Activated effector memory CD4-positive, alpha-beta T cell treated with anti-CD3 and anti-CD28 coated beads, Interleukin-2, amount 50 U/mL, for 16 hours (primary cell): Measurements from ENCODE around the gene TSPAN12.
"Not testable (repeated sequence)": the region's sequence is repeated elsewhere in the genome, so short reads cannot be mapped to it uniquely, and the experiment has no call there.

Experiments used
- DNase-seq: peaks from one replicate; pipeline ENCODE4 v3.0.0-alpha.2; 2020

TSPAN12 gene, protein sequence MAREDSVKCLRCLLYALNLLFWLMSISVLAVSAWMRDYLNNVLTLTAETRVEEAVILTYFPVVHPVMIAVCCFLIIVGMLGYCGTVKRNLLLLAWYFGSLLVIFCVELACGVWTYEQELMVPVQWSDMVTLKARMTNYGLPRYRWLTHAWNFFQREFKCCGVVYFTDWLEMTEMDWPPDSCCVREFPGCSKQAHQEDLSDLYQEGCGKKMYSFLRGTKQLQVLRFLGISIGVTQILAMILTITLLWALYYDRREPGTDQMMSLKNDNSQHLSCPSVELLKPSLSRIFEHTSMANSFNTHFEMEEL

DNA sequence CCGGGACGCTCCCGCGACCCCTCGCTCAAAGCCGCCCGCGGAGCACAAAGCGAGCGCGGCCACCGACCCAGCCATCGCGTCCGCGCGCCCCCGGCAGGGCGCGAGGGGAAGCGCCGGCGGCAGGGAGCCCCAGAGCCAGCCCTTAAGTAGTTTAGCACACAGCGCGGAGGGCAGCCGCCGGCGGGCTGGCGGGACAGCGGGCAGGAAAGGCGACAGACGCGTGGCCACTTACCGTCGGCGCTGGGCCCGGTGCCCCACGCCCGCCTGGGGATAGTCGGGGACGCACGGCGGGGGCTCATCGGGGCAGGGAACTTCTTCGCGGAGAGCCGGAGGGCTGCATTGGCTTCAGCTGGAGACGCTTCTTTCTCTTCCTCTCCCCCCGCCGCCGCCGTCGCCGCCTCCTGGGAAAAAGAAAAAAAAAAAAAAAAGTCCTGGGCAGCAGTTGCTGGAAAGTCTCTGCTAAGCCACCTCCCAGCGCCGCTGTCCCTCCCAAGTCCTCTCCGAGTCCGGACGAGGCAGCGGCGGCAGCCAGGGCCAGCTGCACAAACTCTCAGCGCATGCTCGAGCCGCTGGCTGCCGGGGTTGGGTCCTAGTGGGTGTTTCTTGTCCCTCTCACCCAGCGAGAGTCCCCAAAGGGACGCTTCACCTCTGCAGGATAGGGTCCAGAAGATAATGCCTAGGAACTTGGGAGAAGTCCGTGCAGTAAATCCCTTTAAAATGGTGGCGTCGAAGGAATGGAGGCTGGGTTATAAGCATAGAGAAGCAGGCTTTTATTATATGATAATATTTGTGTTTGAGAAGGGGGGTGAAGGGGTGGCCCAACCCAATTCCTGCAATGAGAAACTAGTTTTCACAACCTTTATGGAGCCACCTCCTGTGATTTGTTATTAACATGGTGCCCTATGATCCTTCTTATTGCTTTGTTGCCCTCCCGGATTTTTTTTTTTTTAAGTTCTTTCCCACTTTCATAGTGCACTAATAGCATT is at the start of gene TSPAN12:
Gene TSPAN12, minus strand, starts transcription at position 557 of the 986 bp plus-strand sequence. CDS start 1,381 bp downstream, outside the sequence.
- DNase-seq, result peak; percentile 76

DNA sequence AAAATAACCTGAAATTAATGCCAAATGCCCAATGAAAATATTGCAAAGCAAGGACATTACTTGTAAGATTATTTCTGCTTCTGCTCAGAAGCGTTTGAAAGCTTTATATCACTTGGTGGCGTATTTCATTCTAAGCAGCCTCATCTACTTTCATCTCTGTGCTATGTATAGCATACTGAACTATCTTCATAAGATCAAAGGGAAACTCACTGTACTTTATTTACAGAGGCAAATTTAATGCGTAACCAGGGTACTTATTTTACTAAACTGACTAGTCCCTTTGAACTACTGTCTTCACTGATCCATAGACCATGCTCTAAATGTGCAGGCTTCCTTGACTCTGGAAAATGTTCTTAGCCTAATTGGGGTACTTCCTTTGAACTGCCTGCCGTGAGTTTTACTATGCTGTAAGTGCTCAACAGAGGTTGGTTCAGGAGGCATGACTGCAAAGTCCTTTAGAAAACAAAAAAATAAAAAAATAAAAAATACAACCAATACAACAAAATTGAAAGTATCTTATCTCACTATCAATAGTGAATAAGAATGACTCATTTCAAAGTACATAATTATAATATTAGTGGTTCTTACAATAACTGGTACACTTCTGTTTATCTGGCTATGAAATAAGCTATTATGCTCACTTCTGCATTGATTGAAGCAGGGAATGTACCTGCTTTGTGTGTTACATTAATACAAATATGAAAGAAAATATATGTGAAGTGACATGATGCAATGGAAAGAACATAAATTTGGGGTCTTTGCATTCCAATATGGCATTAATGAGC is 41.0 kb upstream of the TSPAN12 start:
- DNase-seq, result no peak

DNA sequence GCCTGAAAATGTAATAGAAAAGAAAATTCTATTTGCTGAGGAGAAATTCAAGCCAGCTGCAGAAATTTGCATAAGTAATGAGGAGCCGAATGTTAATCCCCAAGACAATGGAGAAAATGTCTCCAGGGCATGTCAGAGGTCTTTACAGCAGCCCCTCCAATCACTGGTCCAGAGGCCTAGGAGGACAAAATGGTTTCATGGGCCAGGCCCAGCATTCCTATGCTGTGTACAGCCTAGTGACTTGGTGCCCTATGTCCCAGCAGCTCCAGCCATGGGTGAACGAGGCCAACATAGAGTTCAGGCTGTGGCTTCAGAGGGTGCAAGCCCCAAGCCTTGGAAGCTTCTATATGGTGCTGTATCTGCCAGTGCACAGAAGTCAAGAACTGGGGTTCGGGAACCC is 37.3 kb upstream of the TSPAN12 start:
- not testable (repeated sequence) for DNase-seq

DNA sequence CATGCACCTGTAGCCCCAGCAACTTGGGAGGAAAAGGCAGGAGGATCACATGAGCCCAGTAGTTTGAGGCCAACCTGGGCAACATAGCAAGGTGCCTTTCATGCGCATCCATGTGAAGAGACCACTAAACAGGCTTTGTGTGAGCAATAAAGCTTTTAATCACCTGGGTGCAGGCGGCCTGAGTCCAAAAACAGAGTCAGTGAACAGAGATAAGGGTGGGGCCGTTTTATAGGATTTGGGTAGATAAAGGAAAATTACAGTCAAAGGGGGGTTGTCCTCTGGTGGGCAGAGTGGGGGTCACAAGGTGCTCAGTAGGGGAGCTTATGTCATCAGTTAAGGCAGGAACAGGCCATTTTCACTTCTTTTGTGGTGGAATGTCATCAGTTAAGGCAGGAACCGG is 27.7 kb upstream of the TSPAN12 start:
- DNase-seq, result not testable (repeated sequence)

DNA sequence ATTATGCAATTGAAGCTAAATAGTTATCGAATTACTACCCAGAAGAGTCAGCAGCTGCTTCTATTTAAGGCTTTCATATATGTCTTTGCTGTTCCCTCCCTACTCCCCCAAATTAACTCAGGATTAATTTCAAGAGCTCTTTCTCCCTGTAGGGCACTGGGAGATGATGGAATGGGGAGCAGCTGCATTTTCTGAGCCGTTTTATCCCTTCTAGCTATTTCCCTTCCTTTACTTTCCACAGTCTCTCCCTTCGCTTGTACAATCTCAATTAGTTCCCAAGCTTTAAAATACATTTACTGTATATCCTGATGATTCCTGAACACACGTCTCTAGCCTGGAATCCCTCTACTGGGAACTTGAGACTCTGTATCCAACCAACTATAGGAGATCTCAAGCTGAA is 19.8 kb upstream of the TSPAN12 start:
- no peak for DNase-seq

DNA sequence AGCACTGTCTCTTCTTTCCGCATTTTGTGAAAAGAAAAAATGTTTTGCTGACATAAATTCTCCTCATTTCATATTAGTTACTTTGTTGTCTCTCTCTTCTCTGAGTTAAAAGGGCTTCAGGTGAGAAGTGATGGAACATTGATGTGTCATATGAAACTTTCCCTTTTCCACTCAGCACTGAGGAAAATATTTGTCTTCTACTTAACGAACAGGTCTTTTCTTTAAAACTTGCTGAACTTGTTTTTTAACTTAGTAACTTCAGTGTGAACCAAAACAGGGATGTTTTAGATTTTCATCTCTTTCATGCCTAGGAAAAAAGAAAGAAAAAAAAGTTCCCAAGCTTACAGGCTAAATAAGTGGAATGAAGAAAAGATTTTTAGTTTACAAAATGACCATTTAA is 19.0 kb upstream of the TSPAN12 start:
- DNase-seq, result no peak

DNA sequence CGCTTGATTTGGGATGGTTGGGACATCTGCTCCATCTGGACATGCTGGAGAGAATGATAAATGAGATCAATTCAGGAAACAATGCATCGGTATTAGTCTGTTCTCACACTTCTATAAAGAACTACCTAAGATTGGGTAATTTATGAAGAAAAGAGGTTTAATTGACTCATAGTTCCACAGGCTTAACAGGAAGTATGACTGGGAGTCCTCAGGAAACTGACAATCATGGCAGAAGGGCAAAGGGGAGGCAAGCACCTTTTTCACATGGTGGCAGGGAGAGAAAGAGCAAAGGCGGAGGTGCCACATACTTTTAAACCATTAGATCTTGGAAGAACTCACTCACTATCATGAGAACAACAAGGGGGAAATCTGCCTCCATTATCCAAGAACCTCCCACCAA is 16.8 kb upstream of the TSPAN12 start:
- DNase-seq, result no peak

DNA sequence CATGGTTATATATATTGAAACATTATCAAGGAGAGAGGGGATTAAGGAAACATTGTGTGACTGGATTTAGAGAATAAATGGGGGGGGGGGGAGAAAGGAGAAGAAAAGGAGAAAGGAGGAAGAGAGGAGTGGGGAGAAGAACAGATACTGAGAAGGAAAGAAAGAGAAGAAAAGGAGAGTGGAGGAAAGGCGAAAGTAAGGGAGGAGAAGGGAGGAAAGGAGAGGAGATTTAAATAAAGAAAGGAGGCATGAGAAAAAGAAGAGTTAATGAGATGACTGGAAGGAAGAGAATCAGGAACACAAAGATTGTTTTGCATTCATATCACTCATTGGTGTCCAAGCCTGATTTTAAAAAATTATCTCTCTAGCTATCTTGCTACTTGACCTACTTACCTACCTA is 16.1 kb upstream of the TSPAN12 start:
- no peak for DNase-seq

DNA sequence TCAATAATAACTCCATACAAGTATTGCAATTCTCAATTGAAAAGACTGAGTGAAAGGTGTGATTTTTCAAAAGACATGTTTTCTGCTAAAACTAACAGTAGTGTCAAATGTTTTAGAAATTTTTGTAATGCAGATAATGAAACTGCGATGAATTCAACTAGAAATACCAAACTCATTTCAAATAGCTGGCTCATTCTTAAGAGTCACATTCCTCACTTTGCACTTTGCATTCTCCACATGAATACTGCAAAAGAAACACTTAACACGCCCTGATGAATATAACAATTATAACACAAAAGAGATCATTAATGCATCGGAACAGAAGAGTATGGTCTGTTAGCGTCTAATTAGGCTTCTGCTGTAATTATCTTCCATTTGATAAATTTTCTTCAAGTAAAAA is 15.5 kb upstream of the TSPAN12 start:
- DNase-seq, result no peak

DNA sequence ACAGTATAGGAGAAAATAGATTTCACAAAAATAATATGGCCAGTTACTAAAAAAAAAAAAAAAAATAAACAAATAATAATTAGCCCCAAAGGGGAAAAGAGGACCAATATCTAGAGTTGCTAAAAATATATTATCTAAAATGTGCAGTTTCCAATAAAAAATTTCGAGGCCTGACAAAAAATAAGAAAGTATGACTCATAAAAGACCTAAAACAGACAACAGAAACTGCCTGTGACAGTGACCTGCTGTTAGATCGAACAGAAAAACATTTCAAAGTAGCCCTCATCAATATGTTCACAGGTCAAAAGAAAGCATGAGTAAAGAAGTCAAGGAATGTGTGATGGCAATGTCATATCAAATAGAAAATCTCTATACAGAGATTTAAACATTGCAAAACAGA is 11.8 kb upstream of the TSPAN12 start:
- DNase-seq, result no peak

DNA sequence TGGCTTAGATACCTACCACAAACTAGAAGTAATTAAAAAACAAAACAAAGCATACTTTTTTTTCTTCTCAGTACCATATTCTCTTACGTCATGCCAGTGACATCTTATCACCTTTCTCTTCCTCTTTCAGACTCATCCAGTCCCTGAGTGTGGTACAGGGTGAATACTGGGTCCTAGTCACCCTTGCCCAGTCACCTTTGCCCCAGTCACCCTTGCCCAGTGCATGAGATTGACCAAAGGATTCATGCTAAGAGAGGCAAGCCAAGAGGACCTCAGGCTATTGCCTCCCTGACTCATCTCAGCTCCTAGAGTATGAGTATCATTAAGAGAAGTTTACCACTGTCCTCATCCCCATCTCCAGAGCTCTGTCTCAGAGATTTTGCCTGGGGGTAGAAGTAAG is 10.0 kb upstream of the TSPAN12 start:
- DNase-seq, result no peak

DNA sequence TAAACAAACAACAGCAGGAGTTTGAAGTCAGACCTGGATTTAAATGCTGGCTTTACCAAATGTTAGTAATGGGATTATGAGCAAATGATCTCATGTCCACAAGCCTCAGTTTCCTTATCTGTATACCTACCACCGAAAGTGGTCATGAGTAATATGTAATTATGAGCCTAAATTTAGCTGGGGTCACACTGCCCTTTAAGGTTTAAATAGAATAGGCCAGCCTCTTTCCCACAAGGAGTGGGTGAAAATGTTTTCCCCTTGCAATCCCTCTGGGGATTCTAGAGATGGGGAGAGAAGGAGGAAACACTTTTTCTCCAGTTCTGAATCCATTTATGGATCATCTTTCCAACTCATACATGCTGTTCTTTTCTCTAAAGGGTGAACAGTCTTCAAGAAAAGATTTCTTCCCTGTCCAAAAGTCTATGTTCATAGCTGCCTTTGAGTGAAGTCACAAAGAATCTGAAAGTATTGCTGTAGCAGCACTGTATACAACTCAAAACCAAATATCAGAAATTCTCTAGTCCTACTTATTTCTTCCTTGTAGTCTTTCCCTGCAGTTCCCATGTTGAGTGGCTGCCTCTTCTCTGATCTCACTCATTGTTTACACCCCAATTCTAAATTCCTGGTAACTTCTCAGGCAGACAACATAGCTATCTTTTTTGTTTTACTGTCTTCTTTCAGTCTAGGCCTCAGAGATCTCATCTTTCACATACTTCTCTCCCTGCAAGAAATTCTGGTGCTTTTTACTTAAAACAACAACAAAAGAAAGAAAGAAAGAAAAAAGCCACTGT is 7.4 kb upstream of the TSPAN12 start:
- no peak for DNase-seq

DNA sequence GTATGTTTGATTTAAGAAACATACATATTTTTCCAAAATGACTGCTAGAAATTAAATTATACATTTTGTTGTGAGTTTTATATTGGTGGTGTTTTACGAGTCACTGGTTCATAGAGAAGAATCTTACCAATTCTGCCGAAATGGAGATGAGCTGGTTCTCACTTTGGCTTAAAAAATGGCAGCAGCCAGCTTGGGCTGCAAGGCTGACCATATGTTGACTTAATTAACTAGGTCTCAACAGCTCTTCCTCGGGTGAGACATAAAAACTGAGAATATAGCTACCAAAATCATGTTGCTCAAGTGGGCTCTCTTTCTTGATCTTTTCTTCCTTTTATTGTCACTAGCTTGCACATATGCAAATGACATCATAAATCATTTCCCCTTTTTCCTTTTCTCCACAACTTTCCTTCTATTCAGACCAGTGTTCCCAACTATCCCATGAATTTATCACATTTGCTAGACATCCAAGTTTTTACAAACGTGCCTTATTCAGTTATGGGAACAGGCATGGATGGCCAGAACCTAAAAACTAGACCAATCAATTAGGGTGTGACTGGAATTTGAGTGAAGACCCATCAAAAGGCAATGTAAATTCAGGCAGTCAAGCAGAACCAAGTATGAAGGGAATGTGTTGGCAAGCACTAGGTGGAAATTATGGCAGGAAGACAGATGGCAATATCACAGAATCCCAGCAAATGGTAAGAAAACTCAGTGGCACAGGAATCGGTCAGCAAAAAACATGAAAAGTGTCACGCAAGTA is 6.4 kb upstream of the TSPAN12 start:
- no peak for DNase-seq

DNA sequence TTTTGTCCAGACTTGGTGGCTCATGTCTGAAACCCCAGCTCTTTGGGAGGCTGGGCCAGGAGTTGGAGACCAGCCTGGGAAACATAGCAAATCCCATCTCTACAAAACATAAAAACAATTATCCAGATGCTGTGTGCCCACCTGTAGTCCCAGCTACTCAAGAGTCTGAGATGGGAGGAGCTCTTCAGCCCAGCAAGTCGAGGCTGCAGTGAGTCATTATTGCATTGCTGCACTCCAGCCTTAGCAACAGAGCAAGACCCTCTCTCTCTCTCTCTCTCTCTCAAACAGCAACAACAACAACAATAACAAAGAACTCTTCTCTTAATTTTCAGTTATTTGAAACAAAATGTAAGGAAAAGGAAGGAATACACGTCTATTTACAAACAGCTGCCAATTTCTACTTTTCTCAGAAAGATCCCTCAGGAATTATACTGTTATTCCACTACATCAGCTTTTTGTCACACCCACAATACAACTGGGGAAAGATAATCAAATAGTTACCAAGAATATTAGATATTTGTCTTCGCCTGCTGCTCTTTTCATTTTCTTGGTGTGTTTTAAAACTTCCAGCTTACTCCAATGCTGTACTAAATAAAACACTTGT is 5.1 kb upstream of the TSPAN12 start:
- no peak for DNase-seq

DNA sequence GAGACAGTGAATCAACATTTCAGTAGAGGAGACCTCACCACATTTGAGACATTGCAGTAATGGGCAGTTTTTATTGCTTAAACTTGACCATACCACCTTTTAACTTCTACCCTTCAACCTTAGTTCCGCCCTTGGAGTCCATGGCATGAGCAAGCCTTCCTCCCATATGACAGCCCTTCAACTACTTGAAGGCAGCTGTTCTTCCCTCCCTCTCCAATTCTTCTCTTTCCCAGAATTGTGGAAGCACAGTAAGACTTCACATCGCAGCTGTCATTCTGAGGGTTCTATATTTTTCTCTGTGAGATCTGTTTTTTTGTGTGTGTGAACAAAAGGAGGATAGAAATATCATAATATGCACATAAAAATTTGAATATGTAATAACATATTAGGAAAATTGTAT is 2.2 kb upstream of the TSPAN12 start:
- no peak for DNase-seq

DNA sequence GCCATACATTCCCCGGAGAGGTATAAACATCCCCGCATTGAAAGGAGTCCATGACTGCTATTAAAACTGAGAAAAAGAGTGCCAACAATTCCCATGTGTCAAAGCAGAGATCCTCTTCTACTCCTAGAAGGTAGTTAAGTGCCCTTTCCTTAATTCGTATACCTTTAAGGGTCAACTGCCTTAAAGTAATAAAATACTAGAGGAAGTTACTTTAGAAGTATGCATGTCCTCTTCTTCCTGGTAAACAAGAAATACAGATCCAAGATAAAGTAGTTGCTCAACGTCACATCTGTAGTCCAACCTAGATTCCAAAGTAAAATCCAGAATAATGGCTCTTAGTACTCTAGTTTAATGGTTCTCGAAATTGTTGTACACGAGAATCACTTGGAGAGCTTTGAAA is 1.5 kb upstream of the TSPAN12 start:
- DNase-seq, result no peak

DNA sequence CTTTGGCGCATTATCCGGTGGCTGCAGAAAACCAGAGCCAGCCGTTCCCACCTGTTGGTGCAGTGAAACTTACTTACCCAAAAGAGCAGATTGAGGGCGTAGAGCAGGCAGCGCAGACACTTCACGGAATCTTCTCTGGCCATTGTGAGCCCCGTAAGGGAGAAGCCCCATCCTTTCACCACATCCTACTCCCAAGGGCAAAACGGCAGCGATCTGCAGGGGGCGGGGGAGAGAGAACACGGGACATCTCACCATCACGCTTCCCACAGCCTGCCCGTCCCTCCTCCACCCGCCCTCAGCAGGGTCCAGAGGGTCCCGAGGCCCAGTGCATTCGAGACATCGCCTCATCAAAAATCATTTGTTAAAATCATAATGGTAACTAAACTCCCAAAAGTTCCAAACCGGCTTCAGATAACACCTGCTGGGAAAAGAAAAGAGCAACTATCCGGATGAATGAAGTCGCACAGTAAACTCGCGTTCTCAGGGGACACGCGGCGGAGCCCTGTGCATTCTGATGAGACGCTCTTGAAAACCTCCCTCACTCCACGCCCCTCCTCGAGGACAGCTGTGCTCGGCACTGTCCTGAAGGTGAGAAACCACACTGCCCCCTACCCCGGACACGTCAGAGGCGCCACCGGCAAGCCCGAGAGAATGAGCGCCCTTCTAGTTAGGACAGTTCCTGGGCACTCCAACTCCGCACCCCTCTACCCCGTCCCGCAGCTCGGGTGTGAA is 1.2 kb downstream of the TSPAN12 start:
- no peak for DNase-seq

DNA sequence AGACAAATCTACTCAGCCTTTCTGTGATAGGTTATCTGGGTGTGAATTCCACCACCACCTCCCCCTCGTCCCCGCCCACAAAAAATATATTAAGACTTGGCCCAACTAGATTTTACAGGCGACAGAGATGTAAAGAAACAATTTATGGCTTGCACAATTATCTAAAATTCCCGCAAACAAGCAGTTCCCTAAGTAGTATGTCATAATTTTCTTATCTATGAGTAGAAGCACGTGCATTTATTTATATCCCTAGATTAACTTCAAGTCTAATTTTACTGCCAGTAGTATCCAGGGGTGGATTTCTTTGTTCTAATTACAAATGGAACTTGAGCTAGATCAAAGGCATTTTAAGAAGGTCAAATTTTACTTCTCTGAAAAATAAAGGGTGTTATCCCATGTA is 1.7 kb downstream of the TSPAN12 start:
- DNase-seq, result no peak

DNA sequence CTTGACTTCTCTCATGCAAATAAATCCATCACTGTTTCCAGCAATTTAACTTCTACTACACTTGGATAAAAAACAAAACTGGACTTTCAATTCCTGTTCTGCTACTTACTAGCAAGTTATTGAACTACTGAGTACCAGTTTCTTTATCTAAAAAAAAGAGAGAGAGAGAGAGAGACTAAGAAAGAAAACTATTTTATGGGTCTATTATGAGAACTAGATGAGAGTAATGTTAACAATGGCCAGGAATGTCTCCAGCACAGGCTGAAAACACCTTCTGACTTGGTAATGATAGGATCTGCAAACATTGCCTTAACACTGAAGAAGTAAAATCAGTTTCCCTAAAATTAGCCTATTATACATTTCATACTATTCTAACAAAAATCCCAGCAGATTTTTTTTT is 5.2 kb downstream of the TSPAN12 start:
- no peak for DNase-seq

DNA sequence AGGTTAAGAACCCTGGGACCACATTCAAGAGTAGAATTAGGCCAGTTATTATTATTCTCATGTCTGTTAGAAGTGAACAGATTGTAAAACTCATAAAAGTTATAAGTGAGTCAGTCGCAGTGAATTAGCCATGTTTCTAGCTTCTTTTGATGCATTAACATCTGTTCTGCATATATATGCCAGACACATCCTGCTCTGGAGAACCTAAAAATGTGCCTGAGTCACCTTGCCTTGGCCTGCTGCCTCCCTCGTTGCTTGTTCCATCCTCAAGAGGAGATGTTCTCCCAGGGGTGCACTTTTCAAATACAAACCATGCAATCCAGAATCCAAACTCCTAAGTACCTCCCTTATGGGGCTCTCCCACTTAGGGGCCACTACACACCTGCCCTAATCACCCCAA is 14.8 kb downstream of the TSPAN12 start:
- DNase-seq, result no peak
